Measurements from ENCODE around the gene SLC22A31. TPM values are rescaled to one million over a fixed set of nuclear protein-coding genes. Genes with fewer than 3 reads are reported as not detected.

SLC22A31 gene
- total RNA-seq, 1 experiment from 2014 or later: 53.7 TPM

- Histone ChIP-seq H2AFZ (ENCODE audit: low read depth, low read length, poor library complexity, severe bottlenecking) (no peak overlapping the region), H3K27ac (ENCODE audit: low read depth, low read length) (no peak overlapping the region), H3K9me2 (ENCODE audit: insufficient read depth) (no peaks in the 10 kb centered on the region), H3K36me3 (ENCODE audit: control insufficient read depth in 1 of 2, insufficient read depth in 2 of 2, low read length in 2 of 2) (no peaks in the 10 kb centered on the region), H3K4me2 (ENCODE audit: low read length) (no peak overlapping the region), H3K27me3 (ENCODE audit: insufficient read depth, low read length) (no peaks in the 10 kb centered on the region), H3K9me3 (ENCODE audit: control insufficient read depth in 1 of 2, insufficient read depth in 1 of 2, low read depth in 1 of 2, low read length in 2 of 2) (no peaks in the 10 kb centered on the region), H3K79me2 (ENCODE audit: insufficient read depth, low read length) (no peaks in the 10 kb centered on the region), H3K4me1 (ENCODE audit: control insufficient read depth in 1 of 2, insufficient read depth in 2 of 2, low read length in 2 of 2) (no peaks in the 10 kb centered on the region), H3K4me3 (replicated peaks in 1 of 2; ENCODE audit: low read depth in 1 of 2, low read length in 2 of 2) (no peak overlapping the region), H4K20me1 (ENCODE audit: insufficient read depth) (no peaks in the 10 kb centered on the region), H3K9ac (ENCODE audit: low read length) (no peak overlapping the region)
- TF ChIP-seq SP1 (IDR thresholded peaks at IDR 0.05; ENCODE audit: low read depth): no peak
- TF ChIP-seq ZBTB33 (IDR thresholded peaks at IDR 0.05; ENCODE audit: extremely low read depth, insufficient replicate concordance, low read length): no peak
- no peak for TF ChIP-seq REST (IDR thresholded peaks at IDR 0.05; ENCODE audit: low read depth)
- no peak for TF ChIP-seq EZH2 (IDR thresholded peaks at IDR 0.05)
- ATAC-seq: no peak
- intact Hi-C loops (cut with micrococcal nuclease): no loop called here
- RAD21 ChIA-PET (ENCODE audit: low non-redundant PET in 1 of 2, low total read pairs in 2 of 2, uncharacterized antibody in 2 of 2, unreplicated experiment in 2 of 2): interaction anchor here in 1 of 2 experiments (0.6 kb wide), 1 partner anchor 470 kb away, joined by 3 read pairs; no protein-coding TSS in a partner anchor
- BruUV-seq (replicated peaks): no TSS peak
- DNase-seq (ENCODE audit: low read depth, low spot score): no peak
- POLR2A ChIA-PET: no interaction called here
- CTCF ChIA-PET: no interaction called here
Observed at GRCh38 chr16:89207993-89208392, 7.7 kb upstream of the SLC22A31 start.

Data from HCT116 (cell line).